ENCODE data around the gene CTSD.
A peak's percentile ranks its signal among the peaks of the same experiment; 100 is the strongest.
"Not testable (repeated sequence)": the region's sequence is repeated elsewhere in the genome, so short reads cannot be mapped to it uniquely, and the experiment has no call there.

CTSD gene

GRCh38 chr11:1763796-1764661, at the start of gene CTSD:
TSS of gene CTSD (minus strand) at chr11:1763927. CDS start at chr11:1763859, 68 bp downstream.
- H3K27me3 ChIP-seq (replicated peaks) = no peaks in the 10 kb centered on the region
- in situ Hi-C loops (cut with HindIII; ENCODE audit: low pct_ligation_motif_present, low sequenced_read_pairs) = no loop called here
- peak within 1 kb of the TSS; percentile 85 for H3K27ac ChIP-seq
- TF ChIP-seq CTCF (IDR thresholded peaks at IDR 0.05; ENCODE audit: low read depth, low read length, missing control alignments) = no peak
- DNase-seq = peak; percentile 63
- peaks cover 7% of the 10 kb centered on the region for H3K36me3 ChIP-seq (replicated peaks)
- peak within 1 kb of the TSS; percentile 79 for H3K4me3 ChIP-seq (ENCODE audit: low read depth, low read length)

GRCh38 chr11:1813356-1813755, 49.6 kb upstream of the CTSD start:
- H3K36me3 ChIP-seq (replicated peaks); H3K27me3 ChIP-seq (replicated peaks); DNase-seq; H3K4me3 ChIP-seq (ENCODE audit: low read depth, low read length); in situ Hi-C loops (cut with HindIII; ENCODE audit: low pct_ligation_motif_present, low sequenced_read_pairs); H3K27ac ChIP-seq: not testable (repeated sequence)

GRCh38 chr11:1812801-1813200, 49.1 kb upstream of the CTSD start:
- no peak for TF ChIP-seq CTCF (IDR thresholded peaks at IDR 0.05; ENCODE audit: low read depth, low read length, missing control alignments)
- Histone ChIP-seq H3K27me3 (replicated peaks) (no peaks in the 10 kb centered on the region), H3K36me3 (replicated peaks) (no peaks in the 10 kb centered on the region), H3K4me3 (ENCODE audit: low read depth, low read length) (no peak overlapping the region), H3K27ac (no peak overlapping the region)
- DNase-seq = no peak
- in situ Hi-C loops (cut with HindIII; ENCODE audit: low pct_ligation_motif_present, low sequenced_read_pairs) = no loop called here

GRCh38 chr11:1812274-1812673, 48.5 kb upstream of the CTSD start:
- no peaks in the 10 kb centered on the region for H3K27me3 ChIP-seq (replicated peaks)
- TF ChIP-seq CTCF (IDR thresholded peaks at IDR 0.05; ENCODE audit: low read depth, low read length, missing control alignments) = no peak
- DNase-seq = no peak
- no peaks in the 10 kb centered on the region for H3K36me3 ChIP-seq (replicated peaks)
- no peak overlapping the region for H3K4me3 ChIP-seq (ENCODE audit: low read depth, low read length)
- no peak overlapping the region for H3K27ac ChIP-seq
- in situ Hi-C loops (cut with HindIII; ENCODE audit: low pct_ligation_motif_present, low sequenced_read_pairs) = no loop called here

- in situ Hi-C loops (cut with HindIII; ENCODE audit: low pct_ligation_motif_present, low sequenced_read_pairs) = no loop called here
Measured at GRCh38 chr11:1810761-1811160, 47.0 kb upstream of the CTSD start.

More at GRCh38 chr11:1810761-1811160, 47.0 kb upstream of the CTSD start:
- H3K36me3 ChIP-seq (replicated peaks) = no peaks in the 10 kb centered on the region
- no peak overlapping the region for H3K27ac ChIP-seq
- no peak for TF ChIP-seq CTCF (IDR thresholded peaks at IDR 0.05; ENCODE audit: low read depth, low read length, missing control alignments)
- H3K4me3 ChIP-seq (ENCODE audit: low read depth, low read length) = no peak overlapping the region
- DNase-seq = no peak
- no peaks in the 10 kb centered on the region for H3K27me3 ChIP-seq (replicated peaks)
